Liver (tissue), 9 donors: ENCODE measurements around the gene CER1. TPM values are rescaled to one million over a fixed set of nuclear protein-coding genes. Genes with fewer than 3 reads are reported as not detected.

Experiments used
- DNase-seq: peaks from one replicate; pipeline ENCODE4 v3.0.0-alpha.2; 2017; ENCODE audit warnings: low spot score
- H3K27ac ChIP-seq, 2 donors: one replicate each; pipeline ENCODE4 v1.7.0; 2013; ENCODE audit warnings: inconsistent platforms in 2 of 2, low read length in 2 of 2, control low read depth in 1 of 2, low read depth in 1 of 2, mild to moderate bottlenecking in 1 of 2
- H3K27me3 ChIP-seq, 4 donors: one replicate each; pipeline versions ENCODE4 v1.6.1 to v1.7.0; 2013; ENCODE audit warnings: low read length in 3 of 4, inconsistent platforms in 1 of 4, mild to moderate bottlenecking in 1 of 4, moderate library complexity in 1 of 4; ENCODE audit not compliant: control insufficient read depth in 4 of 4, insufficient read depth in 4 of 4
- H3K36me3 ChIP-seq, 4 donors: one replicate each; pipeline versions ENCODE4 v1.6.1 to v1.7.0; 2013; ENCODE audit warnings: low read length in 3 of 4, mild to moderate bottlenecking in 3 of 4, low read depth in 1 of 4, moderate library complexity in 1 of 4; ENCODE audit not compliant: control insufficient read depth in 4 of 4, insufficient read depth in 3 of 4
- H3K4me1 ChIP-seq, 4 donors: one replicate each; pipeline versions ENCODE4 v1.6.1 to v1.7.0; 2013; ENCODE audit warnings: low read length in 3 of 4, mild to moderate bottlenecking in 3 of 4, moderate library complexity in 1 of 4; ENCODE audit not compliant: control insufficient read depth in 4 of 4, insufficient read depth in 4 of 4
- H3K4me3 ChIP-seq, 3 donors: one replicate each; pipeline versions ENCODE4 v1.6.1 to v1.7.0; 2013; ENCODE audit warnings: low read length in 3 of 3, control low read depth in 1 of 3, low read depth in 1 of 3, mild to moderate bottlenecking in 1 of 3
- H3K9ac ChIP-seq, 2 donors: one replicate each; pipeline ENCODE4 v1.7.0; 2013; ENCODE audit warnings: low read length in 2 of 2, mild to moderate bottlenecking in 2 of 2, moderate library complexity in 2 of 2, control low read depth in 1 of 2, low read depth in 1 of 2
- H3K9me3 ChIP-seq, 4 donors: one replicate each; pipeline versions ENCODE4 v1.6.1 to v1.7.0; 2013; ENCODE audit warnings: low read length in 3 of 4; ENCODE audit not compliant: control insufficient read depth in 4 of 4
- ATF3 ChIP-seq: IDR thresholded peaks from 2 replicates; pipeline ENCODE4 v1.6.1; 2016; ENCODE audit warnings: antibody characterized with exemption
- CTCF ChIP-seq: fragments of 150-350 bp; IDR thresholded peaks from 2 replicates; pipeline ENCODE4 v1.5.1; 2017; ENCODE audit warnings: improper control_type of control experiment, low read depth, low read length; ENCODE audit not compliant: missing input control
- EGR1 ChIP-seq, 2 donors: IDR thresholded peaks; 2 replicates each; pipeline ENCODE4 v1.6.1; 2016 to 2018; ENCODE audit warnings: antibody characterized with exemption in 2 of 2, low read depth in 2 of 2
- FOXA1 ChIP-seq: IDR thresholded peaks from 2 replicates; pipeline ENCODE4 v1.6.1; 2016; ENCODE audit warnings: antibody characterized with exemption
- FOXA2 ChIP-seq: IDR thresholded peaks from 2 replicates; pipeline ENCODE4 v1.6.1; 2016; ENCODE audit warnings: antibody characterized with exemption
- HNF4A ChIP-seq, 2 donors: conservative IDR thresholded peaks; 2 replicates each; pipeline ENCODE4 v1.6.1; 2016; ENCODE audit warnings: antibody characterized with exemption in 2 of 2, mild to moderate bottlenecking in 2 of 2
- HNF4G ChIP-seq: IDR thresholded peaks from 2 replicates; pipeline ENCODE4 v1.6.1; 2016; ENCODE audit warnings: antibody characterized with exemption
- JUND ChIP-seq, 2 donors: IDR thresholded peaks; 2 replicates each; pipeline ENCODE4 v1.6.1; 2016; ENCODE audit warnings: antibody characterized with exemption in 2 of 2
- MAX ChIP-seq: IDR thresholded peaks from 2 replicates; pipeline ENCODE4 v1.6.1; 2016; ENCODE audit warnings: antibody characterized with exemption
- NR2F2 ChIP-seq: IDR thresholded peaks from 2 replicates; pipeline ENCODE4 v1.6.1; 2016; ENCODE audit warnings: antibody characterized with exemption
- RAD21 ChIP-seq, 2 donors: IDR thresholded peaks; 2 replicates each; pipeline ENCODE4 v1.6.1; 2016; ENCODE audit warnings: antibody characterized with exemption in 2 of 2, mild to moderate bottlenecking in 2 of 2
- REST ChIP-seq: IDR thresholded peaks from 2 replicates; pipeline ENCODE4 v1.6.1; 2016; ENCODE audit warnings: antibody characterized with exemption, mild to moderate bottlenecking
- RXRA ChIP-seq, 2 donors: IDR thresholded peaks; 2 replicates each; pipeline ENCODE4 v1.6.1; 2017 to 2018; ENCODE audit warnings: antibody characterized with exemption in 2 of 2, mild to moderate bottlenecking in 1 of 2
- SP1 ChIP-seq: IDR thresholded peaks from 2 replicates; pipeline ENCODE4 v1.6.1; 2018; ENCODE audit warnings: antibody characterized with exemption, mild to moderate bottlenecking
- TAF1 ChIP-seq: conservative IDR thresholded peaks from 2 replicates; pipeline ENCODE4 v1.6.1; 2016; ENCODE audit warnings: antibody characterized with exemption, mild to moderate bottlenecking
- YY1 ChIP-seq: IDR thresholded peaks from 2 replicates; pipeline ENCODE4 v1.6.1; 2016; ENCODE audit warnings: antibody characterized with exemption, mild to moderate bottlenecking
- ZBTB33 ChIP-seq: IDR thresholded peaks from 2 replicates; pipeline ENCODE4 v1.6.1; 2016; ENCODE audit warnings: antibody characterized with exemption
- WGBS: extraction: QIAGEN DNeasy Blood & Tissue Kit; methylation state at CpG from one replicate; pipeline ENCODE4 v1.1.7; 2013; 5-methylcytosine and 5-hydroxymethylcytosine counted together
- polyA plus RNA-seq, 2 donors: library from polyadenylated mRNA; stranded (reverse) in 1 of 2; unstranded in 1 of 2; fragments of 200-250 nt in 1 of 2; fragments of >200 nt in 1 of 2; fragmentation: Nextera tagmentation in 1 of 2; extraction: Ambion mirVana in 1 of 2; gene quantifications; one replicate each; pipeline versions ENCODE4 v1.2.1 to v1.2.3, GENCODE V29; 2013 to 2015
- total RNA-seq, 2 donors: library from RNA; depleted of rRNA; stranded (reverse); fragments of >200 nt; gene quantifications; one replicate each; pipeline ENCODE4 v1.2.3, GENCODE V29; 2014
- donor health status: healthy.
- donor health status: healthy.
- donor health status: healthy.
- donor health status: healthy.
- donor health status: healthy.

CER1 gene
- total and polyA plus RNA-seq, 4 donors = not detected

GRCh38 chr9:14715102-14715501 lies 7.4 kb downstream of the CER1 start:
- H3K27me3 ChIP-seq = peaks cover 0 to 7% (median under 1%) of the 10 kb centered on the region in 4 donors
- no peaks in the 10 kb centered on the region for H3K9me3 ChIP-seq
- no peaks in the 10 kb centered on the region for H3K4me1 ChIP-seq
- 75% methylated on average over 4 of the region's 4 CpGs for WGBS
- TF ChIP-seq RXRA (IDR thresholded peaks at IDR 0.05) = no peak
- no peak for TF ChIP-seq FOXA2
- no peak for TF ChIP-seq YY1
- TF ChIP-seq ATF3 = no peak
- TF ChIP-seq JUND (IDR thresholded peaks at IDR 0.05) = no peak
- TF ChIP-seq TAF1 = no peak
- no peak for TF ChIP-seq HNF4G
- TF ChIP-seq HNF4A (conservative IDR thresholded peaks at IDR 0.05) = no peak
- no peak for TF ChIP-seq SP1
- no peak for TF ChIP-seq ZBTB33
- no peak for TF ChIP-seq CTCF
- no peak for TF ChIP-seq FOXA1
- no peak for TF ChIP-seq REST
- TF ChIP-seq RAD21 (IDR thresholded peaks at IDR 0.05) = no peak
- H3K36me3 ChIP-seq = no peaks in the 10 kb centered on the region
- H3K27ac ChIP-seq = no peak overlapping the region
- DNase-seq = no peak
- no peak overlapping the region for H3K9ac ChIP-seq
- H3K4me3 ChIP-seq = no peak overlapping the region

GRCh38 chr9:14713187-14713767 lies 9.3 kb downstream of the CER1 start:
- 87% methylated on average over 3 of the region's 3 CpGs for WGBS
- no peaks in the 10 kb centered on the region for H3K9me3 ChIP-seq
- DNase-seq = no peak
- TF ChIP-seq FOXA2 (no peak), ATF3 (no peak), TAF1 (no peak), ZBTB33 (no peak), CTCF (no peak), NR2F2 (no peak), EGR1 (IDR thresholded peaks at IDR 0.05; ENCODE audit: low read depth in 2 of 2) (no peak), MAX (no peak), HNF4G (no peak)

More at GRCh38 chr9:14713187-14713767, 9.3 kb downstream of the CER1 start:
- no peak overlapping the region for H3K4me3 ChIP-seq
- H3K9ac ChIP-seq = no peak overlapping the region
- no peak overlapping the region for H3K27ac ChIP-seq
- H3K27me3 ChIP-seq = peaks cover 0 to 5% (median 0%) of the 10 kb centered on the region in 4 donors
- no peaks in the 10 kb centered on the region for H3K36me3 ChIP-seq
- H3K4me1 ChIP-seq = no peaks in the 10 kb centered on the region
